Testis (tissue), 2 donors: ENCODE data around the gene TBC1D30.

ENCODE experiments used
- CTCF ChIP-seq, 3 experiments: fragments of 450-650 bp in 2 of 3; fragments of 200-600 bp in 1 of 3; sonication (generic) in 1 of 3; IDR thresholded peaks; one replicate each; pipeline ENCODE4 v1.5.1; 2016 to 2019; ENCODE audit warnings: antibody characterized with exemption in 3 of 3, mild to moderate bottlenecking in 2 of 3, moderate library complexity in 1 of 3
- POLR2A ChIP-seq: fragments of 450-650 bp; IDR thresholded peaks from one replicate; pipeline ENCODE4 v1.6.1; 2017; ENCODE audit warnings: antibody characterized with exemption, mild to moderate bottlenecking, moderate library complexity

- no peak for TF ChIP-seq CTCF (IDR thresholded peaks at IDR 0.05)
- no peak for TF ChIP-seq POLR2A
These were observed 3.9 kb upstream of the TBC1D30 start for GRCh38 chr12:64820593-64820992.
